ENCODE measurements around the gene IL17REL. TPM values are rescaled to one million over a fixed set of nuclear protein-coding genes. Genes with fewer than 3 reads are reported as not detected.

Gene IL17REL
- total RNA-seq, 1 experiment from 2014 or later: 0.24 TPM

DNA sequence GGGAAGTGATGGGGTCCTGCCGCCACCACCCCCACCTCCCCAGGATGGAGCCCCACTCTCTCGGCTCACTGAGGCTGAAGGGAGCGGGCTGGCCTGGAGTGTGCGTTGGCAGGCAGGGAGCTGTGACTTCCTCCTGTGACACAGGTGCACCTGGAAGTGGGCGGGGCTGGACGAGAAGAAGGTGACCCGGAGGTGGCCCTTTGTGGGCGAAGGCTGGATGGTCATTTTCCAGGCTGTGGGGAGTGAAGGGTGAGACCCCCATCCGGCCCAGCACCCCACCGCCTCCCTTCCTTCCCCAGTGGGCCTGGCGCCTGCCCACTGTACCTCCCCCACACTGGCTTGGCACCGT is 15.3 kb downstream of the IL17REL start:
- H3K27ac Mint-ChIP-seq: no peak overlapping the region
- CTCF ChIA-PET: interaction anchor here (1.0 to 5.5 kb wide), 3 partner anchors 34 to 623 kb away, joined by 5 to 50 read pairs (median 9); no protein-coding TSS in a partner anchor
- H3K27me3 Mint-ChIP-seq (ENCODE audit: low read depth): peaks cover 30% of the 10 kb centered on the region
- H3K4me3 Mint-ChIP-seq: no peak overlapping the region
- peaks cover 9% of the 10 kb centered on the region for H3K4me1 Mint-ChIP-seq
- H3K9me3 Mint-ChIP-seq: no peaks in the 10 kb centered on the region
- ATAC-seq: no peak
- POLR2A ChIA-PET: no interaction called here
- no peak for DNase-seq (ENCODE audit: low spot score)
- H3K36me3 Mint-ChIP-seq: no peaks in the 10 kb centered on the region
- TF ChIP-seq CREM (CRISPR knock-in tag; IDR thresholded peaks at IDR 0.05) (no peak), ZNF671 (CRISPR knock-in tag; IDR thresholded peaks at IDR 0.05) (no peak), CREB1 (CRISPR knock-in tag; IDR thresholded peaks at IDR 0.05) (no peak)
- TF ChIP-seq, protein P1, sequence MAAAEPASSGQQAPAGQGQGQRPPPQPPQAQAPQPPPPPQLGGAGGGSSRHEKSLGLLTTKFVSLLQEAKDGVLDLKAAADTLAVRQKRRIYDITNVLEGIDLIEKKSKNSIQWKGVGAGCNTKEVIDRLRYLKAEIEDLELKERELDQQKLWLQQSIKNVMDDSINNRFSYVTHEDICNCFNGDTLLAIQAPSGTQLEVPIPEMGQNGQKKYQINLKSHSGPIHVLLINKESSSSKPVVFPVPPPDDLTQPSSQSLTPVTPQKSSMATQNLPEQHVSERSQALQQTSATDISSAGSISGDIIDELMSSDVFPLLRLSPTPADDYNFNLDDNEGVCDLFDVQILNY (CRISPR knock-in tag; IDR thresholded peaks at IDR 0.05): no peak
- TF ChIP-seq, protein P2, sequence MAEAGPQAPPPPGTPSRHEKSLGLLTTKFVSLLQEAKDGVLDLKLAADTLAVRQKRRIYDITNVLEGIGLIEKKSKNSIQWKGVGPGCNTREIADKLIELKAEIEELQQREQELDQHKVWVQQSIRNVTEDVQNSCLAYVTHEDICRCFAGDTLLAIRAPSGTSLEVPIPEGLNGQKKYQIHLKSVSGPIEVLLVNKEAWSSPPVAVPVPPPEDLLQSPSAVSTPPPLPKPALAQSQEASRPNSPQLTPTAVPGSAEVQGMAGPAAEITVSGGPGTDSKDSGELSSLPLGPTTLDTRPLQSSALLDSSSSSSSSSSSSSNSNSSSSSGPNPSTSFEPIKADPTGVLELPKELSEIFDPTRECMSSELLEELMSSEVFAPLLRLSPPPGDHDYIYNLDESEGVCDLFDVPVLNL (CRISPR knock-in tag; IDR thresholded peaks at IDR 0.05; ENCODE audit: borderline replicate concordance, low read depth): no peak

DNA sequence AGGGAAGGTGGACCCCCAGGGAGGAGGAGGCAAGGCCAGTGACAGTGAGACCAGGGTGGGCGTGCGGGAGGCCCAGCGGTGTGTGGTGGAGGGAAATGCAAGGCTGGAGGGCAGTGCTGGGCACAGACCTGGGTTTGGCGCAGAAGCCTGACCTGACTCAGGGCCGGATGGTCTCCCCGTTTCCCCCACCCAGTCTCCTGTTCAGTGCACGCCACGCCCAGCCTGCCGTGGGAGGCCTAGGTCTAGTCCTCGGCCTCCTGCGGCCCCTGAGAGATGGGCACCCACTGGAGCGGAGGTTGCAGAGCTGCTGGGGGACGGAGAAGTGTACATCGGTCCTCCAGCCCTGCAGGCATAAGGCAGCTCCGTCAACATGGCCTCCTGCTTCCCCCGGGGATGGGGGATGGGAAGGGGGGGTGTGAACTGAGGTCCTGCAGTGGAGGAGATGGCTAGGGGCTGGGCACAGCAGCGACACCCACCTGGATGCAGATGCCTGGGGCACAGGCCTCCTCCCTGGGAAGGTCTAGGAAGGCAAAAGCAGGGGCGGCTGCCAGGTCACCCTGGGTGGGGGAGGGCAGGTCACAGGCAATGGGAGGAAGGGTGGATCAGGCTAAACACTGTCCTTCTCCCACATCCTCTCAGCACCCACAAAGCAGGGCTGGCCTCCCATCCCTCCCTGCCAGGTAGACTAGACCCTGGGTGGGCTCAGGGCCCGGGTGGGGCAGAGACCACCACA is 15.9 kb downstream of the IL17REL start:
- Mint-ChIP-seq H3K9me3 (0 out of 2 replicates have a peak, but pooled peaks cover 1% of the 10 kb centered on the region), H3K27ac (no peak overlapping the region)
- TF ChIP-seq, protein P3, sequence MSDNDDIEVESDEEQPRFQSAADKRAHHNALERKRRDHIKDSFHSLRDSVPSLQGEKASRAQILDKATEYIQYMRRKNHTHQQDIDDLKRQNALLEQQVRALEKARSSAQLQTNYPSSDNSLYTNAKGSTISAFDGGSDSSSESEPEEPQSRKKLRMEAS (CRISPR knock-in tag; IDR thresholded peaks at IDR 0.05): no peak
- TF ChIP-seq, protein P4, sequence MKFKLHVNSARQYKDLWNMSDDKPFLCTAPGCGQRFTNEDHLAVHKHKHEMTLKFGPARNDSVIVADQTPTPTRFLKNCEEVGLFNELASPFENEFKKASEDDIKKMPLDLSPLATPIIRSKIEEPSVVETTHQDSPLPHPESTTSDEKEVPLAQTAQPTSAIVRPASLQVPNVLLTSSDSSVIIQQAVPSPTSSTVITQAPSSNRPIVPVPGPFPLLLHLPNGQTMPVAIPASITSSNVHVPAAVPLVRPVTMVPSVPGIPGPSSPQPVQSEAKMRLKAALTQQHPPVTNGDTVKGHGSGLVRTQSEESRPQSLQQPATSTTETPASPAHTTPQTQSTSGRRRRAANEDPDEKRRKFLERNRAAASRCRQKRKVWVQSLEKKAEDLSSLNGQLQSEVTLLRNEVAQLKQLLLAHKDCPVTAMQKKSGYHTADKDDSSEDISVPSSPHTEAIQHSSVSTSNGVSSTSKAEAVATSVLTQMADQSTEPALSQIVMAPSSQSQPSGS (CRISPR knock-in tag; IDR thresholded peaks at IDR 0.05; ENCODE audit: borderline replicate concordance, low read depth): no peak
- TF ChIP-seq, protein P5, sequence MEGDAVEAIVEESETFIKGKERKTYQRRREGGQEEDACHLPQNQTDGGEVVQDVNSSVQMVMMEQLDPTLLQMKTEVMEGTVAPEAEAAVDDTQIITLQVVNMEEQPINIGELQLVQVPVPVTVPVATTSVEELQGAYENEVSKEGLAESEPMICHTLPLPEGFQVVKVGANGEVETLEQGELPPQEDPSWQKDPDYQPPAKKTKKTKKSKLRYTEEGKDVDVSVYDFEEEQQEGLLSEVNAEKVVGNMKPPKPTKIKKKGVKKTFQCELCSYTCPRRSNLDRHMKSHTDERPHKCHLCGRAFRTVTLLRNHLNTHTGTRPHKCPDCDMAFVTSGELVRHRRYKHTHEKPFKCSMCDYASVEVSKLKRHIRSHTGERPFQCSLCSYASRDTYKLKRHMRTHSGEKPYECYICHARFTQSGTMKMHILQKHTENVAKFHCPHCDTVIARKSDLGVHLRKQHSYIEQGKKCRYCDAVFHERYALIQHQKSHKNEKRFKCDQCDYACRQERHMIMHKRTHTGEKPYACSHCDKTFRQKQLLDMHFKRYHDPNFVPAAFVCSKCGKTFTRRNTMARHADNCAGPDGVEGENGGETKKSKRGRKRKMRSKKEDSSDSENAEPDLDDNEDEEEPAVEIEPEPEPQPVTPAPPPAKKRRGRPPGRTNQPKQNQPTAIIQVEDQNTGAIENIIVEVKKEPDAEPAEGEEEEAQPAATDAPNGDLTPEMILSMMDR (IDR thresholded peaks at IDR 0.05): no peak
- TF ChIP-seq IRF2 (CRISPR knock-in tag; IDR thresholded peaks at IDR 0.05; ENCODE audit: borderline replicate concordance, low read depth): no peak
- no peak for TF ChIP-seq TP53 (CRISPR knock-in tag; IDR thresholded peaks at IDR 0.05)
- TF ChIP-seq, protein P6, sequence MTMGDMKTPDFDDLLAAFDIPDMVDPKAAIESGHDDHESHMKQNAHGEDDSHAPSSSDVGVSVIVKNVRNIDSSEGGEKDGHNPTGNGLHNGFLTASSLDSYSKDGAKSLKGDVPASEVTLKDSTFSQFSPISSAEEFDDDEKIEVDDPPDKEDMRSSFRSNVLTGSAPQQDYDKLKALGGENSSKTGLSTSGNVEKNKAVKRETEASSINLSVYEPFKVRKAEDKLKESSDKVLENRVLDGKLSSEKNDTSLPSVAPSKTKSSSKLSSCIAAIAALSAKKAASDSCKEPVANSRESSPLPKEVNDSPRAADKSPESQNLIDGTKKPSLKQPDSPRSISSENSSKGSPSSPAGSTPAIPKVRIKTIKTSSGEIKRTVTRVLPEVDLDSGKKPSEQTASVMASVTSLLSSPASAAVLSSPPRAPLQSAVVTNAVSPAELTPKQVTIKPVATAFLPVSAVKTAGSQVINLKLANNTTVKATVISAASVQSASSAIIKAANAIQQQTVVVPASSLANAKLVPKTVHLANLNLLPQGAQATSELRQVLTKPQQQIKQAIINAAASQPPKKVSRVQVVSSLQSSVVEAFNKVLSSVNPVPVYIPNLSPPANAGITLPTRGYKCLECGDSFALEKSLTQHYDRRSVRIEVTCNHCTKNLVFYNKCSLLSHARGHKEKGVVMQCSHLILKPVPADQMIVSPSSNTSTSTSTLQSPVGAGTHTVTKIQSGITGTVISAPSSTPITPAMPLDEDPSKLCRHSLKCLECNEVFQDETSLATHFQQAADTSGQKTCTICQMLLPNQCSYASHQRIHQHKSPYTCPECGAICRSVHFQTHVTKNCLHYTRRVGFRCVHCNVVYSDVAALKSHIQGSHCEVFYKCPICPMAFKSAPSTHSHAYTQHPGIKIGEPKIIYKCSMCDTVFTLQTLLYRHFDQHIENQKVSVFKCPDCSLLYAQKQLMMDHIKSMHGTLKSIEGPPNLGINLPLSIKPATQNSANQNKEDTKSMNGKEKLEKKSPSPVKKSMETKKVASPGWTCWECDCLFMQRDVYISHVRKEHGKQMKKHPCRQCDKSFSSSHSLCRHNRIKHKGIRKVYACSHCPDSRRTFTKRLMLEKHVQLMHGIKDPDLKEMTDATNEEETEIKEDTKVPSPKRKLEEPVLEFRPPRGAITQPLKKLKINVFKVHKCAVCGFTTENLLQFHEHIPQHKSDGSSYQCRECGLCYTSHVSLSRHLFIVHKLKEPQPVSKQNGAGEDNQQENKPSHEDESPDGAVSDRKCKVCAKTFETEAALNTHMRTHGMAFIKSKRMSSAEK (CRISPR knock-in tag; IDR thresholded peaks at IDR 0.05; ENCODE audit: borderline replicate concordance): no peak
- TF ChIP-seq, protein P2 (CRISPR knock-in tag; IDR thresholded peaks at IDR 0.05; ENCODE audit: borderline replicate concordance, low read depth): no peak
- TF ChIP-seq MYBL2 (CRISPR knock-in tag; IDR thresholded peaks at IDR 0.05): no peak
- TF ChIP-seq GABPB1 (CRISPR knock-in tag; IDR thresholded peaks at IDR 0.05): no peak
- TF ChIP-seq, protein P7, sequence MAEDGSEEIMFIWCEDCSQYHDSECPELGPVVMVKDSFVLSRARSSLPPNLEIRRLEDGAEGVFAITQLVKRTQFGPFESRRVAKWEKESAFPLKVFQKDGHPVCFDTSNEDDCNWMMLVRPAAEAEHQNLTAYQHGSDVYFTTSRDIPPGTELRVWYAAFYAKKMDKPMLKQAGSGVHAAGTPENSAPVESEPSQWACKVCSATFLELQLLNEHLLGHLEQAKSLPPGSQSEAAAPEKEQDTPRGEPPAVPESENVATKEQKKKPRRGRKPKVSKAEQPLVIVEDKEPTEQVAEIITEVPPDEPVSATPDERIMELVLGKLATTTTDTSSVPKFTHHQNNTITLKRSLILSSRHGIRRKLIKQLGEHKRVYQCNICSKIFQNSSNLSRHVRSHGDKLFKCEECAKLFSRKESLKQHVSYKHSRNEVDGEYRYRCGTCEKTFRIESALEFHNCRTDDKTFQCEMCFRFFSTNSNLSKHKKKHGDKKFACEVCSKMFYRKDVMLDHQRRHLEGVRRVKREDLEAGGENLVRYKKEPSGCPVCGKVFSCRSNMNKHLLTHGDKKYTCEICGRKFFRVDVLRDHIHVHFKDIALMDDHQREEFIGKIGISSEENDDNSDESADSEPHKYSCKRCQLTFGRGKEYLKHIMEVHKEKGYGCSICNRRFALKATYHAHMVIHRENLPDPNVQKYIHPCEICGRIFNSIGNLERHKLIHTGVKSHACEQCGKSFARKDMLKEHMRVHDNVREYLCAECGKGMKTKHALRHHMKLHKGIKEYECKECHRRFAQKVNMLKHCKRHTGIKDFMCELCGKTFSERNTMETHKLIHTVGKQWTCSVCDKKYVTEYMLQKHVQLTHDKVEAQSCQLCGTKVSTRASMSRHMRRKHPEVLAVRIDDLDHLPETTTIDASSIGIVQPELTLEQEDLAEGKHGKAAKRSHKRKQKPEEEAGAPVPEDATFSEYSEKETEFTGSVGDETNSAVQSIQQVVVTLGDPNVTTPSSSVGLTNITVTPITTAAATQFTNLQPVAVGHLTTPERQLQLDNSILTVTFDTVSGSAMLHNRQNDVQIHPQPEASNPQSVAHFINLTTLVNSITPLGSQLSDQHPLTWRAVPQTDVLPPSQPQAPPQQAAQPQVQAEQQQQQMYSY (CRISPR knock-in tag; IDR thresholded peaks at IDR 0.05): no peak
- TF ChIP-seq PRRX2 (CRISPR knock-in tag; IDR thresholded peaks at IDR 0.05): no peak

More for the DNA sequence above, 15.9 kb downstream of the IL17REL start:
- ChIA-PET POLR2A (no interaction called here), CTCF (interaction anchor here (1.0 to 5.5 kb wide), 3 partner anchors 34 to 623 kb away, joined by 5 to 50 read pairs (median 9); no protein-coding TSS in a partner anchor)
- ATAC-seq (no peak), DNase-seq (ENCODE audit: low spot score) (no peak)
- no peak overlapping the region for H3K4me3 Mint-ChIP-seq
- H3K36me3 Mint-ChIP-seq: no peaks in the 10 kb centered on the region
- peaks cover 9% of the 10 kb centered on the region for H3K4me1 Mint-ChIP-seq
- H3K27me3 Mint-ChIP-seq (ENCODE audit: low read depth): peaks cover 28% of the 10 kb centered on the region

All from WTC11 (cell line).